Left ventricle myocardium inferior (tissue), 1 donor: ENCODE results near the gene SMAD7. TPM values are rescaled to one million over a fixed set of nuclear protein-coding genes. Genes with fewer than 3 reads are reported as not detected.
A peak's percentile ranks its signal among the peaks of the same experiment; 100 is the strongest.

Experiments
- DNase-seq: peaks from one replicate; pipeline ENCODE4 v3.0.0-alpha.2; 2020
- H3K27ac ChIP-seq: fragments of 200-600 bp; replicated peaks from 2 replicates; pipeline ENCODE4 v1.8.0; 2021
- H3K27me3 ChIP-seq: fragments of 200-600 bp; 2 replicates; pipeline ENCODE4 v1.8.0; 2021; ENCODE audit warnings: low read depth
- H3K36me3 ChIP-seq: fragments of 200-600 bp; 2 replicates; pipeline ENCODE4 v1.8.0; 2021
- H3K4me1 ChIP-seq: fragments of 200-600 bp; 2 replicates; pipeline ENCODE4 v1.8.0; 2021
- H3K4me3 ChIP-seq: fragments of 200-600 bp; 2 replicates; pipeline ENCODE4 v1.8.0; 2021; ENCODE audit warnings: mild to moderate bottlenecking, moderate library complexity
- H3K9me3 ChIP-seq: fragments of 200-600 bp; replicated peaks from 2 replicates; pipeline ENCODE4 v1.8.0; 2021
- intact Hi-C: fragments of 100-400 bp; cut with micrococcal nuclease; formaldehyde crosslinking; loops from one replicate; pipeline ENCODE4 v1.11.0; 2022
- total RNA-seq: library from RNA; stranded (reverse); fragmentation: NEBNext Ultra II Directional; extraction: Animal tissue kit (Norgen Biotek cat#: 25700); gene quantifications from one replicate; pipeline ENCODE4 v1.2.1, GENCODE V29; 2021
- TF ChIP-seq, protein P1 (sequence below): fragments of 200-600 bp; IDR thresholded peaks from 2 replicates; pipeline ENCODE4 v1.8.0; 2021; ENCODE audit warnings: antibody characterized with exemption, mild to moderate bottlenecking, borderline replicate concordance
- donor health status: DM: no; HTN: yes; CAD: no; lungs with severe emphysema.

SMAD7 gene
- total RNA-seq, 1 donor from 2014 or later, result 19.3 TPM

DNA sequence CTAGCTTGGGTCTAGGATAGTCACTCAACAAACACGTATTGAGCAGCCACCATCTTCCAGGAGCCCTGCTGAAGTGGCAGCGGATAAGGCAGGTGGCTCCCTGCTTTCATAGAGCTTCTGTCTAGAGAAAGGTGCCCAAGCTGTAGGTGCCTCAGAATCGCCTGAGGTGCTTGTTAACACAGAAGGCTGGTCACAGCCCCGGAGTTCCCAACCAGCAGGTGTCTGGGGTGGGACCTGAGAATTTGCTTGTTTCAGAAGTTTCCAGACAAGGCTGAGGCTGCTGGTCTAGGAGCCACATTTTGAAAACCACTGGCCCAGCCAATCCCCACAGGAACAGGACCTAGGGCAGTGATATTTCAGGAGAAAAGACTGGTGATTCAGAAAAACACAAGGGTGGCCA lies 45.3 kb upstream of the SMAD7 start:
- Histone ChIP-seq H3K27ac (no peak overlapping the region), H3K9me3 (no peaks in the 10 kb centered on the region), H3K4me3 (no peak overlapping the region), H3K36me3 (no peaks in the 10 kb centered on the region), H3K4me1 (peaks cover 61% of the 10 kb centered on the region), H3K27me3 (no peaks in the 10 kb centered on the region)
- DNase-seq, result no peak
- intact Hi-C loops, result no loop called here
- TF ChIP-seq, protein P1, sequence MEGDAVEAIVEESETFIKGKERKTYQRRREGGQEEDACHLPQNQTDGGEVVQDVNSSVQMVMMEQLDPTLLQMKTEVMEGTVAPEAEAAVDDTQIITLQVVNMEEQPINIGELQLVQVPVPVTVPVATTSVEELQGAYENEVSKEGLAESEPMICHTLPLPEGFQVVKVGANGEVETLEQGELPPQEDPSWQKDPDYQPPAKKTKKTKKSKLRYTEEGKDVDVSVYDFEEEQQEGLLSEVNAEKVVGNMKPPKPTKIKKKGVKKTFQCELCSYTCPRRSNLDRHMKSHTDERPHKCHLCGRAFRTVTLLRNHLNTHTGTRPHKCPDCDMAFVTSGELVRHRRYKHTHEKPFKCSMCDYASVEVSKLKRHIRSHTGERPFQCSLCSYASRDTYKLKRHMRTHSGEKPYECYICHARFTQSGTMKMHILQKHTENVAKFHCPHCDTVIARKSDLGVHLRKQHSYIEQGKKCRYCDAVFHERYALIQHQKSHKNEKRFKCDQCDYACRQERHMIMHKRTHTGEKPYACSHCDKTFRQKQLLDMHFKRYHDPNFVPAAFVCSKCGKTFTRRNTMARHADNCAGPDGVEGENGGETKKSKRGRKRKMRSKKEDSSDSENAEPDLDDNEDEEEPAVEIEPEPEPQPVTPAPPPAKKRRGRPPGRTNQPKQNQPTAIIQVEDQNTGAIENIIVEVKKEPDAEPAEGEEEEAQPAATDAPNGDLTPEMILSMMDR, result no peak

DNA sequence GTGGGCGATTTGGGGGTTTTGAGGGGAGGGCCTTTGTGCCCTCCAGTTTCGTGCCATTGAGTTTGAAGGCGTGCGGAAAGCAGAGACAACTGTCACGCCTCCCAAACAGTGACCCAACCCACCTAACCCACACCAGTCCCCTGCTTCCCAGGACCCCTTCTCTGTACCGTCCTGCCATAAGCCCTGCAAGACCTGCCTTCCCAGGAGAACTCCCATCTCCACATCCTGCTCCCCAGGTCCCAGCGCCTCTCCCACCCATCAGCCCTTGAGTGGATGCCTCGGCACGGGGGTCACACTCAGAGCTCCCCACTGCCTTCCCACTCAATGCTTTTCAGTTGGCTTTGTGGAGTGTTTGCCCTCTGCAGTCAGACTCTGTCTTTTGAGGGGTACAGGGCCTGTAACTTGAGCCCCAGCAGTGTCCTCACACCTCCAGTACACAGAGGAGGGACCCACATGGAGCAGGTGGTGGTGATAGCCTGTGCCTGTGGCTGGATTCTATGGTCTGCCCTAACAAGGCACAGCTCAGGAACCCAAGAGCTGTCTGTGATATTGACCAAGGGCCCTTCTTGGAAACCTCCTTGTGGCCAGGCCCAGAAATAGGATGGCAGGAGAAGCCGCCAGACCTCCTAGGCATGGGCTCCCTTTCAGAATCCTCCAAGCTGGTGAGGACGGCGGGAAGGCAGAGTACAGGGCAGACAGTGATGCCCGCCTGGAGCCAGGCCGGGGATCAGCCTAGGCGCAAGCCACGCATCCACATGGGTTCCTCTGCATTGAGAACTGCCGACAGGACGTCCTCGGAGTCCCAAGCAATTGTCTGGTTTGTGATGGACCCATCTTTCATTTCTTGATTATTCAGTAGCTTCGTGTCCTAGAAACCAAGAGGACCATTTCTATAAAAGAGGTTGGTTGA lies 44.4 kb upstream of the SMAD7 start:
- intact Hi-C loops, result no loop called here
- TF ChIP-seq, protein P1, result no peak
- no peak overlapping the region for H3K27ac ChIP-seq
- no peak overlapping the region for H3K4me3 ChIP-seq
- no peaks in the 10 kb centered on the region for H3K36me3 ChIP-seq
- H3K9me3 ChIP-seq, result no peaks in the 10 kb centered on the region
- no peak for DNase-seq
- H3K4me1 ChIP-seq, result peaks cover 70% of the 10 kb centered on the region
- H3K27me3 ChIP-seq, result no peaks in the 10 kb centered on the region

DNA sequence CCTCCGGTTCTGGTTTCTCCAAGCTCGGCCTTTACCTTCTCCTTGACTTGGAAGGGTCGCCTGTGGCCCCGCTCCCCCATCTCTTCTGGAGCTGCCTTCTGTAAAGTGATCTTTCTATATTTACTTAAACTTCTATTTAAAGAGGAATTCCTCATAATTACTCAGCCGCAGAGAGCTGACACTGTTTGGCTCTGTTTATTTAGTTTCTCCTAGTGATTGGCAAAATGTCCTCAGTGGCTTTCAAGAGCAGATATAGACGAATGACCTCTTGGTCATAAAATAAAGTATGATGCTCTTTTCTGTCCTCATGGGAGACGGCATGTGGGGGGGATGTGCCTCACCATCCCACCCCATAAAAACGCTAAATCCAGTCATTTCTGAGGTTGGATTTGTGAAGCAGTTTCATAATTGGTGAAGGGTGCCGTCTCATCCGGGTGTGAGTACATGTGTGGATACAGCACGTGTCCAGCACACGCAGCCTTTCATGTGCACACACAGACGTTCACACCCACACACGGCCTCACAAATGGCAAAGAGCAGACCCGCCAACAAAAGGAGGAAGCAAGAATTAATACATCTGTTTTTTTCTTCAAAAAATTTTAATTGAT lies 43.4 kb upstream of the SMAD7 start:
- H3K4me1 ChIP-seq, result peaks cover 73% of the 10 kb centered on the region
- TF ChIP-seq, protein P1, result no peak
- H3K27me3 ChIP-seq, result no peaks in the 10 kb centered on the region
- intact Hi-C loops, result no loop called here
- peak overlapping the region; percentile 62 for H3K27ac ChIP-seq
- H3K9me3 ChIP-seq, result no peaks in the 10 kb centered on the region
- no peak for DNase-seq
- H3K4me3 ChIP-seq, result no peak overlapping the region
- no peaks in the 10 kb centered on the region for H3K36me3 ChIP-seq

DNA sequence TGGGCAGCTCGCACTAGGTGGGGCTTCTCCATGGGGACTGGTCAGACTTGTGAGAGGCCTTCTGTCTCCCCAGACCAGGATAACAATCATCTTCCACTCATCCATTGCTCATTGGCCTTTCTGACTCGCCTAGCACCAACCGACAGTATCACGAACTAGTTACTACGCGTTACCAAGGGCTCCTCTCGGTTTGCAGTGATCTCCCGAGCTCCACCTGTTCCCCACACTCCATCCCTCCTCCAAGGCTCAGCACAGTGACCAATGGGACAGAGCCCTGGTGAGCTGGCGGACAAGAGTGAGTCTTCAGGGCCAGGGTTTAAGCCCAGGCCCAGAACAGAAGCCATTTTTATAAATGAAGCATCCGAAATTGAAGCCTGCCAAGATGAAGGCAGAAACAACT lies 42.8 kb upstream of the SMAD7 start:
- Histone ChIP-seq H3K27ac (peak overlapping the region; percentile 62), H3K27me3 (no peaks in the 10 kb centered on the region), H3K9me3 (no peaks in the 10 kb centered on the region), H3K36me3 (no peaks in the 10 kb centered on the region), H3K4me3 (no peak overlapping the region), H3K4me1 (peaks cover 70% of the 10 kb centered on the region)
- intact Hi-C loops, result no loop called here
- TF ChIP-seq, protein P1, result no peak
- no peak for DNase-seq

DNA sequence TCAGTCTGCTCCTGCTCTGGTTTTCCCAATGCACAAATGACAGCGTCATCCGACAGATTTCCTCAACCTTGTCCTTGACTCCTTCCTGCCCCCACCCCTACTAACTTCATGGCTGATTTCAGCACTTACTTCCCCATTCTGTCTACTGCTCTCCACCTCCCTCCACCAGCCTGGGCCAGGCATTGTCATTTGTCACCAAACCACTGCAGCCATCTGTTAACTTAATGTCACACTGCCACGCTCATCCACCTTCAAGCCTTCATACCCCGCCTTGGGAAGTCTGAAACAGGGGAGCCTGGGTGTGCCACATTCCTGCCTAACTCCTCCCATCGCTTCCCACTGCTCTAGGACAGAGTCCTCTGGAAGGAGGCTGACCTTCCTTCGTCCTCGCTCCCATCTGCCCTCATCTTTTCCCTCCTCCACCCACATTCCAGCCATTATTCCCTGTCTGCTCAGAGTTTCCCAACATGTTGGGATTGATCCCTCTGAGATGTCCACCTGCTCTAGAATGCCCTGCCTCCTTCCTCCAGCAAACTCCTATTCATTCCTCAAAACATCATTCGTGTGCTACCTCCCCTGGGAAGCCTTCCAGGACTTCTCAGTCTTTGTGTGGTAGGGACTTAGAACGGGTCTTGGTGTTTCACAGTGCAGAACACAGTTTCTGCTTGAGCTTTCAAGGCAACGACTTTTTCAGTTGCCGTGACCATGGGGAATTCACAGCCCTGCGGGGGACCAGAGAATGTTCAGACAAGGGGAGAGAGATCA lies 42.2 kb upstream of the SMAD7 start:
- Histone ChIP-seq H3K9me3 (no peaks in the 10 kb centered on the region), H3K4me3 (no peak overlapping the region), H3K4me1 (peaks cover 64% of the 10 kb centered on the region), H3K27ac (peak overlapping the region; percentile 62), H3K36me3 (no peaks in the 10 kb centered on the region), H3K27me3 (no peaks in the 10 kb centered on the region)
- TF ChIP-seq, protein P1, result no peak
- no peak for DNase-seq
- intact Hi-C loops, result no loop called here
